ENCODE data around the gene USP54.

GRCh38 chr10:73506074-73506473 is 85.1 kb downstream of the USP54 start:
- no peak for TF ChIP-seq CTCF (IDR thresholded peaks at IDR 0.05)
- TF ChIP-seq EZH2 (IDR thresholded peaks at IDR 0.05; ENCODE audit: borderline replicate concordance, insufficient read depth, low read depth, low read length, poor library complexity, severe bottlenecking) = no peak

All from B cell (primary cell).